GM18520 (cell line): Measurements from ENCODE around the gene PRR18.
A peak's percentile ranks its signal among the peaks of the same experiment; 100 is the strongest.

Experiments used
- ATAC-seq: cut with Tn5 transposase; IDR thresholded peaks from one replicate; pipeline ENCODE4 v1.9.1; 2021; ENCODE audit not compliant: unreplicated experiment

Gene PRR18

GRCh38 chr6:166307082-166308032 is 835 bp downstream of the PRR18 start:
- ATAC-seq = no peak

GRCh38 chr6:166306378-166307081 is 1.7 kb downstream of the PRR18 start:
- ATAC-seq = no peak

- ATAC-seq = no peak
Observed at GRCh38 chr6:166305562-166306117, 2.6 kb downstream of the PRR18 start.

- no peak for ATAC-seq
Observed at GRCh38 chr6:166304106-166304505, 4.1 kb downstream of the PRR18 start.

- ATAC-seq = no peak
Observed at GRCh38 chr6:166301611-166302529, 6.3 kb downstream of the PRR18 start.

GRCh38 chr6:166300357-166300987 is 7.7 kb downstream of the PRR18 start:
- no peak for ATAC-seq

GRCh38 chr6:166297606-166298005 is 10.6 kb downstream of the PRR18 start:
- no peak for ATAC-seq

- no peak for ATAC-seq
Observed at GRCh38 chr6:166296035-166296883, 11.9 kb downstream of the PRR18 start.

GRCh38 chr6:166293731-166294584 is 14.2 kb downstream of the PRR18 start:
- no peak for ATAC-seq

GRCh38 chr6:166289207-166290060 is 18.8 kb downstream of the PRR18 start:
- no peak for ATAC-seq

- peak; percentile 76 for ATAC-seq
Observed at GRCh38 chr6:166286839-166287271, 21.3 kb downstream of the PRR18 start.

- no peak for ATAC-seq
Observed at GRCh38 chr6:166285233-166285632, 23.0 kb downstream of the PRR18 start.

GRCh38 chr6:166284640-166285039 is 23.6 kb downstream of the PRR18 start:
- no peak for ATAC-seq

- ATAC-seq = no peak
Observed at GRCh38 chr6:166282394-166283032, 25.7 kb downstream of the PRR18 start.

- ATAC-seq = no peak
Observed at GRCh38 chr6:166281104-166281503, 27.1 kb downstream of the PRR18 start.

GRCh38 chr6:166279393-166279679 is 28.9 kb downstream of the PRR18 start:
- ATAC-seq = no peak
